SW480 (cell line): ENCODE data around the gene MRPL16.

Experiments
- DNase-seq: peaks from one replicate; pipeline ENCODE4 v3.0.0-alpha.2; 2016; ENCODE audit warnings: low spot score

Gene MRPL16

GRCh38 chr11:59771605-59772004, 39.0 kb downstream of the MRPL16 start:
- DNase-seq = no peak

- DNase-seq = no peak
These were observed 39.7 kb downstream of the MRPL16 start for GRCh38 chr11:59770869-59771268.

GRCh38 chr11:59770319-59770718, 40.3 kb downstream of the MRPL16 start:
- DNase-seq = no peak

- DNase-seq = no peak
These were observed 40.8 kb downstream of the MRPL16 start for GRCh38 chr11:59769828-59770227.

GRCh38 chr11:59769111-59769510, 41.5 kb downstream of the MRPL16 start:
- no peak for DNase-seq

- no peak for DNase-seq
These were observed 43.4 kb downstream of the MRPL16 start for GRCh38 chr11:59767225-59767611.

GRCh38 chr11:59766542-59767224, 43.9 kb downstream of the MRPL16 start:
- DNase-seq = no peak

- no peak for DNase-seq
These were observed 45.4 kb downstream of the MRPL16 start for GRCh38 chr11:59765068-59765735.

GRCh38 chr11:59761993-59762392, 48.6 kb downstream of the MRPL16 start:
- DNase-seq = no peak

- no peak for DNase-seq
These were observed 49.8 kb downstream of the MRPL16 start for GRCh38 chr11:59760771-59761170.

- DNase-seq = no peak
These were observed 50.7 kb downstream of the MRPL16 start for GRCh38 chr11:59759900-59760299.

GRCh38 chr11:59758401-59759037, 52.1 kb downstream of the MRPL16 start:
- no peak for DNase-seq

GRCh38 chr11:59756845-59757244, 53.7 kb downstream of the MRPL16 start:
- DNase-seq = peak; percentile 74

- no peak for DNase-seq
These were observed 54.1 kb downstream of the MRPL16 start for GRCh38 chr11:59756558-59756840.
